DMS53 treated with DMSO at 0.1 percent for 48 hours (cell line): ENCODE measurements around the gene DUSP9.
A peak's percentile ranks its signal among the peaks of the same experiment; 100 is the strongest.
"Not testable (repeated sequence)": the region's sequence is repeated elsewhere in the genome, so short reads cannot be mapped to it uniquely, and the experiment has no call there.

Source experiments
- DNase-seq: peaks from one replicate; lab custom pipeline; 2025; ENCODE audit not compliant: unreplicated experiment; lab: John Stamatoyannopoulos, UW

The DUSP9 gene, protein sequence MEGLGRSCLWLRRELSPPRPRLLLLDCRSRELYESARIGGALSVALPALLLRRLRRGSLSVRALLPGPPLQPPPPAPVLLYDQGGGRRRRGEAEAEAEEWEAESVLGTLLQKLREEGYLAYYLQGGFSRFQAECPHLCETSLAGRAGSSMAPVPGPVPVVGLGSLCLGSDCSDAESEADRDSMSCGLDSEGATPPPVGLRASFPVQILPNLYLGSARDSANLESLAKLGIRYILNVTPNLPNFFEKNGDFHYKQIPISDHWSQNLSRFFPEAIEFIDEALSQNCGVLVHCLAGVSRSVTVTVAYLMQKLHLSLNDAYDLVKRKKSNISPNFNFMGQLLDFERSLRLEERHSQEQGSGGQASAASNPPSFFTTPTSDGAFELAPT

DNA sequence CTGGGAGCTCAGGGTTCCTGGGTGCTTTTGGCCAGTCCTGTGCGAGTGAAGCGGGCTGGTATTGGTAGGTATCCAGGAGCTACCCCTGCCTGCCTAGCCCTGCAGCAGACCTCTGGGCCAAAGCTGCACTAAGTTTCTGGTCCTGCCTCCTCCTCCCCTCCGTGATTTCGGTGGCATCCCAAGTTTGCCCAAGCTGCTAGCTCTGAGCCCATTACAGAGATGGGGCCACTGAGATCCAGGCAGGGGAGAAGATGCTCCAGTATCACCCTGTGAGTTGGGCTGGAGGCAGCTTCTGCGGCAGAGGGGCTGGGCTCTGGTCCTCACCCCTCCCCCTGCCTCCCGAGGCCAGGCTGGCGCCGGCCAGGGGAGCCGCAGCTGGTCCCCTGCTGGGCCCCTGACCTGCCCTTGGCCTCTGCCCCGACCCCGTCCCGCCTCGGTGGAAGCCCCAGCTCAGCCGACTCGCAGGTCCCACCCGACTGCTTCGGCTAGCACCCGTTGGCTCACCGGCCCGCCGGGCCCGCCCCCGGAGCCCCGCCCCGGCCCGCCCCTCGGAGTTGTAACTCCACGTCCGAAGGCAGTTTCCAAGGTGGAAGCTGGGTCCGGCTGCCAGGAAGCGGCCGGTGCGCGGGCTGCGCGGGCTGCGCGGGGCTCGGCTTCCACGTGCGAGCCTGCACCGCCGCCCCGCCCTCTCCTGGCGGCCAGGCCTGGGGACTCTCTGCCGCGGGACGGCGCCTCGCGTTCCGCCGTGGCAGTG is at the start of gene DUSP9:
TSS of gene DUSP9 (plus strand) at position 584 of the 754 bp plus-strand sequence. CDS start 751 bp downstream, outside the sequence.
- DNase-seq = no peak

DNA sequence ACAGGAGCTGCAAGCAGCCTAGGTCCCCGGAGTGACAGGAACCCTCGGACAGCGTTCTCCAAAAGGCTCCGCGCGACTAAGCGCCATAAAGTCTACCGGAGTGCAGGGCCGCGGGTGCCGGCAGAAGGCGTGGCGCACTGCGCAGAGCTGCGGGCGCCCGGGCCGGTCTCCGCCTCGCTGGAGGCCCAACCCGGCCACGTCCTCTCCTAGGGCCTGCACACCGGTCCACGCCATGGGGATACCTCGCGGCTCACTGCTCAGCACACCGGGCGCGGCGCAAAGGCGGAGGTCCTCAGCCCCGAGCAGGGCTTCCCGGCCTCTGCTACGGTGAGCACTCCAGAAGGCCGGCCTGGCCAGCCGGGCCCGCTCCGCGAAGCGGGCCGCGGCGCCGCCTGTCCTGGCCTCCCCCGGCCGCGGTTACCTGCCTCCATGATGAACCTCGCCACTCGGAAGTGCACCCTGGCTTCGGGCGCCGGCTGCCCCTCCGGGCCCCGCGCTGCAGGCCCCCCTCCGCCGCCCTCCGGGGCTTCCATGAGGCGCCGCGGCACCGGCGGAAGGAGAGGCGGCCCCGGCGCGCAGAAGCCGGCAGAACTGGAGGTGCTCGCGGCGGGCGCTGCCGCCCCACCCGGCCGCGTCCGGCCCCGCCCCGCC is 48.3 kb upstream of the DUSP9 start, which contains the start of gene CCNQ:
TSS of gene CCNQ (minus strand) at position 599 of the 651 bp plus-strand sequence. CDS start at position 533, 66 bp downstream.
- DNase-seq = no peak

DNA sequence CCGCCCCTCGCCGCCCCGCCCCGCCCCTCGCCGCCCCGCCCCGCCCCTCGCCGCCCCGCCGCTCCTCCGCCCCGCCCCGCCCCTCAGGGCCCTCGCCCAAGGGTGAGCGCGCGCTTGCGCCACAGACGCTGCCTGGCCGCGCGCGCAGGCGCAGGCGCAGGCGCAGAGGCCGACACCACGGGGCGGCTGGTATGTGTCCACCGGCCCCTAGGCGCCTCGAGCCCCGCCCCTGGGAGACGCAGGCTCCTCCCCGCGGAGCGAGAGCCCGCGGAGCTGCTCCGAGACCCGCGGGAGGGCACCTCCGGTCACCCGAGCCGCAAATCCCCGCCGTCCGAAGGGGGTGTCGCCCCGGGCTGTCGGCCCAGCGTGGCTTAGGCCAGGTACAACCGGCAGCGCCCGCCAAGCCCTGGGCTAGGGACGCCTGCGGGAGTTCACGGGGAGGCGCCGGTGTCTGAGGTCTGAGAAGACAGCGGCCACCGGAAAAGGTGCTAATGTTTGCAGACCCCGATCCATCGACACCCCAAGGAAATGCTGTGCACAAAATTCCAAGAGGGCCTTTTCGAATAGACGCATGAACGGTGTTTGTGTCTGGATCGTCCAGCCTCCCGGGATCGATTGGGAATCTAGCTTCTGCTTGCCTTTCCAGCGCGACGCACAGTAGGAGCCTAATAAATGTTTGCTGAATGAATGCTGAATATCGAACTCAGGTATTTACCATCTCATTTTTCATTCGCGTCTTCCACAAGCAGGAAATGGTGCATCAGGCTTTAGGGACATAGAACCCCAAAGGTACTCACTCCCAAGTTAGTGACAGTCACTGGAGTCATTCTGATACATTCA is 47.6 kb upstream of the DUSP9 start:
- peak; percentile 66 for DNase-seq

DNA sequence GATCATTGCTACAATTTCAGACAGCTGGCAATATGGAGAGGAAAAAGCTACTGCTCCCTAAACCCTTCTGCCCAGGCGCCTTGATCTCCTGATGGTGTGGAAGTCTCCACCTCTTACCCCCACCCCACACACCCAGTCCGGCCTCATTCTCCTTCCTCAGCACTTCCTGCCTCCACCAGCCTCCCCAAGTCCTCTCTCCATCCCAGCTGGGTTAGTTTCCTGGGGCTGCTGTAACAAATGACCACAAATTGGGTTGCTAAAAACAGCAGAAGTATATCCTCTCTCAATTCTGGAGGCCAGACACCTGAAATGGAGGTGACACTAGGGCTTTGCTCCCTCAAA is 47.0 kb upstream of the DUSP9 start:
- no peak for DNase-seq

DNA sequence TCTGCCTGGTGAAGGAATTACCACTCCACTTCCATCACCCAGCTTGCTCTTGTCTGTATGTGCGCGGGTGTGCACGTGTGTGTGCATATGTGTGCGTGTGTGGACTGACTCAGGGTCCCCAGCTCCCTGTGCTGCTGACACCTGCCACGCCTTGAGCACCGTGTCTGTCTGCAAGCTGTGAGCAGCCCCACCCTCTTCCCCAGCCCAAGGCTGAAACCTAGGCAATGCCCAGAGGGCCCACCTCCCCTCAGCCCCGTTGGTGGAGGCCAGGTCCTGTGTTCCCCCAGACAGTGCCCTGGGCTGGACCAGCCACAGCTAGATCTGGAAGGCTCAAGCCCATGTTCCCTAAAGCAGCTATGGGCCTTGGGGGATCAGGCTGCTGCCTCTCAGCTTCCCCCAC is 46.1 kb upstream of the DUSP9 start:
- DNase-seq = no peak

DNA sequence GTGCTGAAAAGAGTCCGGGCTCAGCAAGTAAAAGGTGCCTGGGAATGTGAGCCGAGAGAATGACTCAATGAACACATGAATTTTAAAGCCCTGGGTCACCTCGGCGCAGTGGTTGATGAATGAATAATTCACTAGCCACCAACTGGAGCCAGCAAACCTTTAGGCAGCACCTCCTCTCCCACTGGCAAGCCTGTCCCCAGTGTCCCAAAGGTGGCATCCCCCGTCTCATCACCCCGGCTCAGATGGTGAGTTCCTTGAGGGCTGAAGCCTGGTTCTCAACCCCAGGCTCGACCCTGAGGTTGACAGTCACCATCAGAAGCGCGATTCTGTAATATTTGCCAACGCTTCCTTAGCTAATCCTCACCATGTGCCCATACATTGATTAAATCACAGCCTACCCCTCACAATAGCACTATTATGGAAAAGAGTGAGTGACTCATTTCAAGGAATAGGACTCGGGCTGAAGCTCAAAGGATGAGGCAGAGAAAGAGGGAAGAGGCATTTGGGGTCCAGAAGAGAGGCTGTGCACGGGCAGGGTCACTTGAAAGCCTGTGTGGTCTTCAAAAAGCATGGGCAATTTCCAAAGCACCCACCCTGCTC is 45.4 kb upstream of the DUSP9 start:
- no peak for DNase-seq

DNA sequence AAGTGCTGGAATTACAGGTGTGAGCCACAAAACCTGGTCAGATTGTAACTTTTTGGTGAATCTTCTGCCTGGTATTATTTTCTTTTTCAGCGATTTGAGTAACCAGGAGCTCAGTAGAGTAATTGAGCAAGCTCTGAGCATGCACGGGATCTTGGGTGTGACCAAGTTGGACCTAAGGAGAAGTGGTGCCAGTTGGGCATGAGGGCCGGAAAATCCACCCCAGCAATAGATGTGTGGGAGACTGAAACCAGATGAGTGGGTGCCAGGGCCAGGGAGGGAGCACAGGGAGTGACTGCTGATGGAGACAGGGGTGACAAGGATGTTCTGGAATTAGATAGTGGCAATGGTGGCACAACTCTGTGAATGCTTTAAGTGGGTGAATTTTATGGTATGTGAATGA is 44.4 kb upstream of the DUSP9 start:
- no peak for DNase-seq

DNA sequence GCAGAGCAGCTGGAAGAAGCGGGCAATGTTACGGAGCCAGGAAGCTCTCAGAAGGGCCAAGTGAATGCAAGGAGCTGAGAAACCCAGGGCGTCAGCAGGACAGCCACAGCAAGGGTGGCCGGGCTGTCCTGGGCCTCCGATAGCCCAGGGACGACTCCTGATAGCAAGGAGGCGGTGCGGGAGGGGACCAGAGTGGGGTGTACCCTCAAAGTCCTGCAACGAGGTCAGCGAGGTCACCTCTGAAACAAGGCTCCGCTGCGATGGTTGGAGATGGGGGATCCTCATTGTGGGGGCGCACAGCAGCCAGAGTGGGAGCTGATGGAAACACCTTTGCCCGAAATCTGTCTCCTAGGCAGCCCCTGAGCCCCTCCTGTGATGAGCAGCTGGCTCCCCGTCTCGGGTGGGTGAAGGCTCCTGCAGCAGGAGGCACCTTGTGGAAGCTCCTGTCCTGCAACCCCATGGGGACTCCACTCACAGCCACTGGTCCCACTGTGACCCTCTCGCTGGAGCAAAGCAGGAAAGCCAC is 43.8 kb upstream of the DUSP9 start:
- DNase-seq = no peak

DNA sequence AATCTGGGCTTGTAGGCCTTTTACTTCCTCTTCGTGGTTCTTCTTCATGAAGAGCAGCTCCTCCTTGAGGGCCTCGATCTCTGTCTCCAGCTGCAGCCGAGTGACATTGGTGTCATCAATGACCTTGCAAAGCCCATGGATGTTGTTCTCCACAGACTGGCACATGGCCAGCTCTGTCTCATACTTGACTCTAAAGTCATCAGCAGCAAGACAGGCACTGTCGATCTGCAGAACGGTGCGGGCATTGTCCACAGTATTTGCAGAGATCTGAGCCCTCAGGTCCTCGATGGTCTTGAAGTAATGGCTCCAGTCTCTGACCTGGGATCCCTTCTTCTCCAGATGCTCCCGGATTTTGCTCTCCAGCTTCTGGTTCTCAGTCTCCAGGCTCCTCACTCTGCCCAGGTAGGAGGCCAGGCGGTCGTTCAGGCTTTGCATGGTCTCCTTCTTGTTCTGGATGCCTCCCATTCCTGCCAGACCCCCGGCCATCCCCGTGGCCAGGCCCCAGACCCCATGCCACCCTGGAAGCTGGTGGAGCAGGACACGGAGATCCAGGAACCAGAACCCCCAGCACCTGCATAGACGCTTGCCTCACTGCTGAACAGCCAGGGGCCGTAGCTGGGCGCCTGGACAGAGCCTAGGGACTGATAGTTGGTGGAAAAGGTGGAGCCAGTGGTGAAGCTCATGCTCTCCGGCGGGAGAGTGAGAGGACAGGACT is 42.2 kb upstream of the DUSP9 start:
- DNase-seq = not testable (repeated sequence)

DNA sequence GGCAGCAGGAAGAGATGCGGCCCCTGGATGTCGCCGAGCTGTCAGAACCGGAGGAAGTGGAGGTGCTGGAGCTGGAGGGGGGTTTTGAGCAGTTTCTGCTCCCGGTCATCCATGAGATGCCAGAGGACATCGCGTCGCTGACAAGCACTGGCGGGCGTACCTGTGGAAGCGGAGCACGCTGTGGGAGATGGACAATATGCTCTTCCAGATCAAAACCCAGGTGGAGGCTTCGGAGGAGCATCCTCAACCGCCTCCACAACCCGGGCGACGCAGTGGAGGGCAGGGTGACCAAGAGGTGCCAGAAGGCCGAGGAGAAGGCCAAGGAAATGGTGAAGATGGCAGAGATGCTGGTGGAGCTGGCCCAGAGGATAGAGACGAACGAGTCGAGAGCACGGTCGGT is 40.5 kb upstream of the DUSP9 start:
- DNase-seq = no peak

DNA sequence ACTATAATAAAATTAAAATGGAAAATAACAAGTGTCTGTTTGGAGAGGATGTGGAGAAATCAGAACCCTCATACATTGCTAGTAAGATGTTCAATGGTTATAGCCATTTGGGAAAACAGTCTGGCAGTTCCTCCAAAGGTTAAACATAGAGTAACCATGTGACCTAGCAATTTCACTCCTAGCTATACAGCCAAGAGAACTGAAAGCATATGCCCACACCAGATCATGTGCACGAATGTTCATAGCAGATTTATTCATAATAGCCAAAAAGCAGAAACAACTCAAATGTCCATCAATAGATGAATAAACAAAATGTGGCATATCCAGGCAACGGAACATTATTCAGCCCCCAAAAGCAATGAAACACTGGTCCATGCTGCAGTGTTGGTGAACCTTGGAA is 38.6 kb upstream of the DUSP9 start:
- no peak for DNase-seq

DNA sequence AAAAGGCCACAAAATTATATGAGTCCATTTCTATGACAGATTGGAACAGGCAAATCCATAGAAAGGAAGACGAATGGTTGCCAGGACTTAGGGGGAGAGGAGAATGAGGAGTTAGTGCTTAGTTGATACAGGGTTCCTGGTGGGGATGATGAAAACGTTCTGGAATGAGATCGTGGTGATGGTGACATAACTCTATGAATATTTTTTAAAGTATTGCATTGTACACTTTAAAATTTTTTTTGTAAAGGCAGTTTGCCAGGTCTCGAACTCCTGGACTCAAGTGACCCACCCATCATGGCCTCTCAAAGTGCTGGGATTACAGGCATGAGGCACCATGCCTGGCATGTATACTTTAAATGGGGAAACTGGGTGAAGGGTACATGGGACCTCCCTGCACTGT is 38.2 kb upstream of the DUSP9 start:
- no peak for DNase-seq

DNA sequence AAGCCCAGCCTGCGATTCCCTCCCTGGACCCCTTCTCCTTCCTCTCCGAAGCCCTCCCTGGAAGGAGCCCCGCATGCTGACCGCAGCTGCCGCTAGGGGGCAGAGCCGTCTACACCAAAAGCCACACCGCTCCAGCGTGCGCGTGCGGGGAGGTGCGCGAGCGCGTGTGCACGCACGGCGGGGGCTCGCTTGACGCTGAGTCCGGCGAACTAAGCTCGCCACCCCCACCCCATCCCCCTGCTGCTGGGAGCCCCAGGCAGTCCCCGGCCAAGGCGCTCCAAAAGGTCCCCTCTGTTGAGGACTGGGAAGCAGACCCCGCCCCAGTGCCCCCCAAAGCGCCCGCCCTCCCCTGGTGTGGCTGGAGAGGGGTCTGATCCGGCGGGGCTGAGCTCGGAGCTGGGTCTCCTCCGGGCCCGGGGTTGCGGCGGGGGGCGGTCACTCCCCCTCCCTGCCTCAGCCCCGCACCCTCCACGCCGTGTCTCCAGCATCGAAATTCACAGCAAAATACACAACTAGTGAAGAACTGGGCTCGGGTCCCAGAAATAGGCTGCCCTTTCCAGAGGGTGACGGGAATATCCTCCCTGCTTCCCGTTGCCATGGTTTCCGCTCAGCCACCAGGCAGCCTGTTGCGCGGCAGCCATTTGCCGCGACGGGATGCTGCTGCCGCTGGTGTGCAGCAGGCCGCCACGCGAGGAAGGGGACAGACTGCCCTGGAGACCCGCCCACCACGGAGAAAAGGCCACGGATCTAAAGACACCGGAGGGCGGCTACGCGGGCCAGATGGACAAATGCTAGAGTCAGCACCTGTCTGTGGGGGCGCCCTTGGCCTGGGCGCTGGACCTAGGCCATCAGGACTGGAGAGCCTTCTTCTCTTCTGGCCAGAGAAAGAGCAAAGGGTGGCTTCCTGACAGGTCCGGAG is 36.8 kb upstream of the DUSP9 start:
- DNase-seq = peak; percentile 13

DNA sequence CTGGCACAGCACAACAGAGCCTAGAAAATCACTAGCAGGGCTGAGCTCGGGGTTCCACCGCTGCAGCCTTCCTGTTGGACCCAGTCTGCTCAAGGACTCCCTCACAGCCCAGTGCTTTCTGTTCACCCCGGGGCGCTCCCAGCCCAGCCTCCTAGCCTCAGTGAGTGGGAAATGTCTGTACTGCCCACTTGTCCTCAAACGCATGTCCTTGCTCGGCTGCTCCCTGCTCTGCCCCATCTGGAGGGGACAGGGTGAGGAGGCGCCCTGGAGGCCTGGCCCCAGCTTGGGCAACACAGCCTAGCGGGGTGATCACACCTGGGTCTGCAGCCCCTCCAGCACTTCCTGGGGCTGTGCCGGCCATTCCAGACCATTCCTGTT is 36.2 kb upstream of the DUSP9 start:
- DNase-seq = no peak

DNA sequence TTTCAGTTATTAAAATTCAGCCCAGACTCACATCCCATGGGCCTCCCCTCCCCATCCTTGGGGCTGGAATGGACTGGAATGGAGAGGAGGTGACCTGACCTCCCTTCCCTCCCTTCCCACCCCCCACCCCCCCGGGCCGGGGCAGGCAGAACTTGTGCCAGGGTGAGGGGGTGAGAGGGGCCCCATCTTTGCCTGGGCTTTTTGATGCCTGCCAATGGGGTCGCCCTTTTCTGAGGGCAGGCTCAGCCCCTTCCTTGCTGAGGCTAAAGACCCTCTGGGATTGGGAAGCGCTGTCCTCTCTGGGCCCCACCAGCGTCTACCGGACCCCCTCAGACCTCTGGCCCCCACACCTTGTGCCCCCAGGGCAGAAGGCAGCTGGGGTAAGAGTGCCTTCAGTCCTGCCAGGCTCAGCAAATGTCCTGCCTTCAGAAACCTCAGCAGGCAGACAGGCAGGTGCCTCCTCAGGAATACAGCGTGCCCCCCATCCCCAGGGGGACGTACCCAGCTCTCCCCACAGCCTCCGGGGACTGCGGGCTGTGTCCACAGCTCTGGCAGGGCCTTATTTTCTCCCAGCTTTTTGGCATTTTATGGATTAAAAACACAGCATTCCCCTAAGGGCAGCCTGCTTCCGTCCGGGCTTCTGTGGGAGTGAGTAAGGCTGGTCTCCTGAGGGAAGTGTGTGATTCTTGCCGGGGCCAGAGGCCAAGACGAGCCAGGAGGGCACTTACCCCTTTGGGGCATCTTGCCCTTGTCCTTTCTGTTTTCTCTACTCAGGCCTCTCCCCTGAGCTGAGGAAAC is 35.5 kb upstream of the DUSP9 start:
- DNase-seq = no peak

DNA sequence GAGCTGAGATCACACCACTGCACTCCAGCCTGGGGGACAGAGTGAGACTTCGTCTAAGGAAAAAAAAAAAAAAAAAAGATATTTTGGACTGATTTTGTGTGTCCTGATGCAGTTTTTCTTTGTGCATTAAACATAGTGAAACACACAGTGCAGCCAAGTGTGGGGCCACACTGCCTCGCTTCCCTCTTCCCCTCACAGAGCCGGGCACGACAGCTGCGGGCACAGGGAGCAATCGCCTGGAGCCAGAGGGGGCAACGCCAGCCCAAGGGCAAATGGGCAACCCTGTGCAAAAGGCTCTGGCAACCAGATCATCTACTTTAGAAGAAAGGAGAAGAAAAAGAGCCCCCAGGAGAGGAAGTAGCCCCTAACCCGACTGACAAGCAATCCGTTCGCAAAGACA is 34.6 kb upstream of the DUSP9 start:
- no peak for DNase-seq

DNA sequence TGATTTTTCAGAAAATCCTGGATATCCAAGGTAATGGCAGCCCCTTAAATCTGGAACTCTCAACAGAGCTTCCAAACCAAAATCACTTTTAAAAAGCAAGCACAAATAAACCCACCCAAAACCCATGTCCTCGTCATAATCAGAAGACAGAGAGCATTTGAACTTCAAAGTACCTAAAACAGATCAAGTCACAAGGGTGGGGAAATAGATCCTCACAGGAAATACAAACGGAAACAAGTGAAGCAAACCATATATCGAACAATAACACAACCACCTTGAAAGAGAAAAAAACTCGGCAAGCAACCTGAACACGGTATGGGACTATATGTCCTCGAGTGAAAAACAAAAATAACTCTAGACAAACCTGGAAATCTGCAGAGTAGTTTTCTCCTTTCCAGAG is 32.2 kb upstream of the DUSP9 start:
- no peak for DNase-seq

DNA sequence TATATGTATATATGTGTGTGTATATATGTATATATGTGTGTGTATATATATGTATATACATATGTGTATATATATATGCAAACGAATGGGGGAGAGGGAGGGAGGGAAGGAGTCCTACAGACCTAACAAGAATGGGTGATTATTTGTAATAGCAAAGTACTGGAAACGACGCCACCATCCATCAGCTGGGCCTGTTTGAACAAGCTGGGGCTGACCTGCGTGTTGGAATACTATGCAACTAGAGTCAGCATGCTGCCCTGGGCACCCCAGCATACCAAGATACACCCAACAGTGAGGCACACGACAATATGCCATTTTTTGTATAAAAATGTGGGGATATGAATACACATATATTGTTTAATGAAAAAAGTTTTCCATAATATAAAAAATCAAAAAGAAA is 26.4 kb upstream of the DUSP9 start:
- DNase-seq = no peak
